Measurements from ENCODE around the gene SPEN. TPM values are rescaled to one million over a fixed set of nuclear protein-coding genes. Genes with fewer than 3 reads are reported as not detected.
"Not testable (repeated sequence)": the region's sequence is repeated elsewhere in the genome, so short reads cannot be mapped to it uniquely, and the experiment has no call there.

SPEN gene
- total RNA-seq, 4 donors from 2014 or later, result 55.0 to 79.7 (median 63.8) TPM

- H3K4me3 ChIP-seq, result no peak overlapping the region
- H3K27me3 ChIP-seq, result no peaks in the 10 kb centered on the region
- H3K27ac ChIP-seq, result no peak overlapping the region
- no peaks in the 10 kb centered on the region for H3K9me3 ChIP-seq
- WGBS, result 51% methylated on average over 2 of the region's 2 CpGs
- no peak for DNase-seq (ENCODE audit: low spot score in 2 of 2)
- TF ChIP-seq POLR2A (IDR thresholded peaks at IDR 0.05) (no peak), POLR2AphosphoS5 (IDR thresholded peaks at IDR 0.05) (no peak), CTCF (IDR thresholded peaks at IDR 0.05) (no peak), EP300 (IDR thresholded peaks at IDR 0.05) (no peak)
- H3K36me3 ChIP-seq, result peaks cover 66% of the 10 kb centered on the region
- H3K4me1 ChIP-seq, result peaks cover 11% of the 10 kb centered on the region
Measured at GRCh38 chr1:15923241-15923640, 75.7 kb downstream of the SPEN start.

GRCh38 chr1:15926448-15926847 lies 78.9 kb downstream of the SPEN start:
- H3K27ac ChIP-seq; DNase-seq (ENCODE audit: low spot score in 2 of 2); H3K27me3 ChIP-seq; H3K4me1 ChIP-seq; H3K9me3 ChIP-seq; H3K4me3 ChIP-seq: not testable (repeated sequence)
- 78% methylated on average over 8 of the region's 8 CpGs for WGBS
- H3K36me3 ChIP-seq, result peaks cover 86% of the 10 kb centered on the region

GRCh38 chr1:15928971-15929965 lies 81.8 kb downstream of the SPEN start:
- Histone ChIP-seq H3K4me3 (no peak overlapping the region), H3K27ac (no peak overlapping the region), H3K4me1 (no peaks in the 10 kb centered on the region), H3K27me3 (no peaks in the 10 kb centered on the region), H3K9me3 (no peaks in the 10 kb centered on the region), H3K36me3 (peaks cover 99% of the 10 kb centered on the region)
- no peak for DNase-seq (ENCODE audit: low spot score in 2 of 2)
- 82% methylated on average over 17 of the region's 17 CpGs for WGBS
- TF ChIP-seq POLR2A (IDR thresholded peaks at IDR 0.05), result no peak

GRCh38 chr1:15931401-15931800 lies 83.9 kb downstream of the SPEN start:
- Histone ChIP-seq H3K27me3 (no peaks in the 10 kb centered on the region), H3K4me3 (no peak overlapping the region), H3K9me3 (no peaks in the 10 kb centered on the region), H3K4me1 (no peaks in the 10 kb centered on the region), H3K27ac (no peak overlapping the region), H3K36me3 (peaks cover 100% of the 10 kb centered on the region)
- WGBS, result 96% methylated on average over 10 of the region's 11 CpGs
- DNase-seq (ENCODE audit: low spot score in 2 of 2), result no peak
- TF ChIP-seq POLR2A (IDR thresholded peaks at IDR 0.05) (no peak), POLR2AphosphoS5 (IDR thresholded peaks at IDR 0.05) (no peak), CTCF (IDR thresholded peaks at IDR 0.05) (no peak)

GRCh38 chr1:15931884-15932283 lies 84.4 kb downstream of the SPEN start:
- Histone ChIP-seq H3K4me3 (no peak overlapping the region), H3K27me3 (no peaks in the 10 kb centered on the region), H3K9me3 (no peaks in the 10 kb centered on the region), H3K36me3 (peaks cover 100% of the 10 kb centered on the region), H3K4me1 (no peaks in the 10 kb centered on the region), H3K27ac (no peak overlapping the region)
- 96% methylated on average over 19 of the region's 19 CpGs for WGBS
- TF ChIP-seq POLR2A (IDR thresholded peaks at IDR 0.05), result no peak
- TF ChIP-seq EP300 (IDR thresholded peaks at IDR 0.05), result no peak
- TF ChIP-seq POLR2AphosphoS5 (IDR thresholded peaks at IDR 0.05), result no peak
- TF ChIP-seq CTCF (IDR thresholded peaks at IDR 0.05), result no peak
- no peak for DNase-seq (ENCODE audit: low spot score in 2 of 2)

GRCh38 chr1:15932612-15933011 lies 85.1 kb downstream of the SPEN start:
- Histone ChIP-seq H3K36me3 (peaks cover 100% of the 10 kb centered on the region), H3K9me3 (no peaks in the 10 kb centered on the region), H3K4me1 (peaks cover under 1% of the 10 kb centered on the region), H3K27me3 (no peaks in the 10 kb centered on the region), H3K4me3 (no peak overlapping the region), H3K27ac (no peak overlapping the region)
- 89% methylated on average over 9 of the region's 9 CpGs for WGBS
- no peak for DNase-seq (ENCODE audit: low spot score in 2 of 2)
- TF ChIP-seq POLR2AphosphoS5 (IDR thresholded peaks at IDR 0.05) (no peak), POLR2A (IDR thresholded peaks at IDR 0.05) (no peak), EP300 (IDR thresholded peaks at IDR 0.05) (no peak), CTCF (IDR thresholded peaks at IDR 0.05) (no peak)
